ENCODE measurements around the gene ZNF17.

DNA sequence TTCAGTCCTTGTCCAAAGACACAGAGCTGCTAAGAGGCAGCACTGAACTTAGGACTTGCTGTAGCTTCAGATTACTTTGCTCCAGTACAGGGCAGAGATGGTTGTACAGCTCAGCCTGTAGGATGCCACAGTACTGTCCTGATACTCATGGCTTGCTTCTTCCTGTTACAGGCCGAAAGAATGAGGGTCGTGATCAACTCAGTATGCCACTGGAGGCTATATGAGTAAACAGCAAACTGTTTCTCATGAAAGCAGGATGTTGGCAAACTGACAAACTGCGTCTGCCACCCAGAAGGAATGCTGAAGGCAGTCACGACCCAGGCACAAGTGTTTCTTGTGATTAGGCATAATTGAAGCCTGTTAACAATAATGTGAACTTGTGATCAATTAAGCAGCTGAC is 27.0 kb downstream of the ZNF17 start:
- TF ChIP-seq ISL1 (CRISPR knock-in tag; IDR thresholded peaks at IDR 0.05), result no peak
- TF ChIP-seq ZFP30 (CRISPR knock-in tag; IDR thresholded peaks at IDR 0.05), result no peak
- TF ChIP-seq, protein P1, sequence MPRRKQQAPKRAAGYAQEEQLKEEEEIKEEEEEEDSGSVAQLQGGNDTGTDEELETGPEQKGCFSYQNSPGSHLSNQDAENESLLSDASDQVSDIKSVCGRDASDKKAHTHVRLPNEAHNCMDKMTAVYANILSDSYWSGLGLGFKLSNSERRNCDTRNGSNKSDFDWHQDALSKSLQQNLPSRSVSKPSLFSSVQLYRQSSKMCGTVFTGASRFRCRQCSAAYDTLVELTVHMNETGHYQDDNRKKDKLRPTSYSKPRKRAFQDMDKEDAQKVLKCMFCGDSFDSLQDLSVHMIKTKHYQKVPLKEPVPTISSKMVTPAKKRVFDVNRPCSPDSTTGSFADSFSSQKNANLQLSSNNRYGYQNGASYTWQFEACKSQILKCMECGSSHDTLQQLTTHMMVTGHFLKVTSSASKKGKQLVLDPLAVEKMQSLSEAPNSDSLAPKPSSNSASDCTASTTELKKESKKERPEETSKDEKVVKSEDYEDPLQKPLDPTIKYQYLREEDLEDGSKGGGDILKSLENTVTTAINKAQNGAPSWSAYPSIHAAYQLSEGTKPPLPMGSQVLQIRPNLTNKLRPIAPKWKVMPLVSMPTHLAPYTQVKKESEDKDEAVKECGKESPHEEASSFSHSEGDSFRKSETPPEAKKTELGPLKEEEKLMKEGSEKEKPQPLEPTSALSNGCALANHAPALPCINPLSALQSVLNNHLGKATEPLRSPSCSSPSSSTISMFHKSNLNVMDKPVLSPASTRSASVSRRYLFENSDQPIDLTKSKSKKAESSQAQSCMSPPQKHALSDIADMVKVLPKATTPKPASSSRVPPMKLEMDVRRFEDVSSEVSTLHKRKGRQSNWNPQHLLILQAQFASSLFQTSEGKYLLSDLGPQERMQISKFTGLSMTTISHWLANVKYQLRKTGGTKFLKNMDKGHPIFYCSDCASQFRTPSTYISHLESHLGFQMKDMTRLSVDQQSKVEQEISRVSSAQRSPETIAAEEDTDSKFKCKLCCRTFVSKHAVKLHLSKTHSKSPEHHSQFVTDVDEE (CRISPR knock-in tag; IDR thresholded peaks at IDR 0.05), result no peak
- TF ChIP-seq ZNF8 (CRISPR knock-in tag; IDR thresholded peaks at IDR 0.05), result no peak
- TF ChIP-seq, protein P2, sequence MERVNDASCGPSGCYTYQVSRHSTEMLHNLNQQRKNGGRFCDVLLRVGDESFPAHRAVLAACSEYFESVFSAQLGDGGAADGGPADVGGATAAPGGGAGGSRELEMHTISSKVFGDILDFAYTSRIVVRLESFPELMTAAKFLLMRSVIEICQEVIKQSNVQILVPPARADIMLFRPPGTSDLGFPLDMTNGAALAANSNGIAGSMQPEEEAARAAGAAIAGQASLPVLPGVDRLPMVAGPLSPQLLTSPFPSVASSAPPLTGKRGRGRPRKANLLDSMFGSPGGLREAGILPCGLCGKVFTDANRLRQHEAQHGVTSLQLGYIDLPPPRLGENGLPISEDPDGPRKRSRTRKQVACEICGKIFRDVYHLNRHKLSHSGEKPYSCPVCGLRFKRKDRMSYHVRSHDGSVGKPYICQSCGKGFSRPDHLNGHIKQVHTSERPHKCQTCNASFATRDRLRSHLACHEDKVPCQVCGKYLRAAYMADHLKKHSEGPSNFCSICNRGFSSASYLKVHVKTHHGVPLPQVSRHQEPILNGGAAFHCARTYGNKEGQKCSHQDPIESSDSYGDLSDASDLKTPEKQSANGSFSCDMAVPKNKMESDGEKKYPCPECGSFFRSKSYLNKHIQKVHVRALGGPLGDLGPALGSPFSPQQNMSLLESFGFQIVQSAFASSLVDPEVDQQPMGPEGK (CRISPR knock-in tag; IDR thresholded peaks at IDR 0.05; ENCODE audit: borderline replicate concordance), result no peak
- no peak for TF ChIP-seq BACH2 (CRISPR knock-in tag; IDR thresholded peaks at IDR 0.05; ENCODE audit: borderline replicate concordance)
- TF ChIP-seq PPARA (CRISPR knock-in tag; IDR thresholded peaks at IDR 0.05; ENCODE audit: borderline replicate concordance), result no peak
- no peak for TF ChIP-seq CSDC2 (CRISPR knock-in tag; IDR thresholded peaks at IDR 0.05)
- TF ChIP-seq, protein P3, sequence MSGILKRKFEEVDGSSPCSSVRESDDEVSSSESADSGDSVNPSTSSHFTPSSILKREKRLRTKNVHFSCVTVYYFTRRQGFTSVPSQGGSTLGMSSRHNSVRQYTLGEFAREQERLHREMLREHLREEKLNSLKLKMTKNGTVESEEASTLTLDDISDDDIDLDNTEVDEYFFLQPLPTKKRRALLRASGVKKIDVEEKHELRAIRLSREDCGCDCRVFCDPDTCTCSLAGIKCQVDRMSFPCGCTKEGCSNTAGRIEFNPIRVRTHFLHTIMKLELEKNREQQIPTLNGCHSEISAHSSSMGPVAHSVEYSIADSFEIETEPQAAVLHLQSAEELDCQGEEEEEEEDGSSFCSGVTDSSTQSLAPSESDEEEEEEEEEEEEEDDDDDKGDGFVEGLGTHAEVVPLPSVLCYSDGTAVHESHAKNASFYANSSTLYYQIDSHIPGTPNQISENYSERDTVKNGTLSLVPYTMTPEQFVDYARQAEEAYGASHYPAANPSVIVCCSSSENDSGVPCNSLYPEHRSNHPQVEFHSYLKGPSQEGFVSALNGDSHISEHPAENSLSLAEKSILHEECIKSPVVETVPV (CRISPR knock-in tag; IDR thresholded peaks at IDR 0.05), result no peak
- no peak for TF ChIP-seq RARB (CRISPR knock-in tag; IDR thresholded peaks at IDR 0.05)
- no peak for TF ChIP-seq CREB5 (CRISPR knock-in tag; IDR thresholded peaks at IDR 0.05; ENCODE audit: low read depth)
- no peak for TF ChIP-seq SNAI2 (CRISPR knock-in tag; IDR thresholded peaks at IDR 0.05)
- TF ChIP-seq ZC3H10 (CRISPR knock-in tag; IDR thresholded peaks at IDR 0.05), result no peak
- TF ChIP-seq ZNF70 (CRISPR knock-in tag; IDR thresholded peaks at IDR 0.05), result no peak
